ENCODE data around the gene STEEP1. TPM values are rescaled to one million over a fixed set of nuclear protein-coding genes. Genes with fewer than 3 reads are reported as not detected.
"Not testable (repeated sequence)": the region's sequence is repeated elsewhere in the genome, so short reads cannot be mapped to it uniquely, and the experiment has no call there.

The STEEP1 gene
- total RNA-seq, 1 donor from 2014 or later: 16.0 TPM

GRCh38 chrX:119539872-119540271, 25.3 kb downstream of the STEEP1 start:
- intact Hi-C loops (cut with micrococcal nuclease): no loop called here
- no peak for ATAC-seq
- DNase-seq: no peak

DNA sequence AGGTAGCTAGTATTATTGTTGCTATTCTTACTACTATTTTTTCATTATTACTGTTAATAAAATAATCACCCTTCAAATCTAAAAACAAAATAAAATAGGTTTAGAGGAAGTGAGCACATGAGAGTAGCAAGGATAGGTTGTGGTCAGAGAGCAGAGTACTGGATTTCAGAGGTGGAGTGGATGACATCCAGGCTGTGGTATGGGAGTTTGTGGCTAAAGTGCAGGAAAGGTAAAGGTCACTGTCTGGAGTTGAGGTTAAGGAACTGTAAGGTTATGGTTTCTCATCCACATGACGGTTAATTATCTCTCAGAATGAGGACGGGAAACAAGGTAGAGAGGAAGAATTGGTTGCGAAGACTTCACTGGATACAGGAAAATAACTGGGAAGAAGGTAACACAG, 27.7 kb downstream of the STEEP1 start:
- intact Hi-C loops (cut with micrococcal nuclease): no loop called here
- DNase-seq (no peak), ATAC-seq (no peak)

- no peak for ATAC-seq
- DNase-seq: no peak
- intact Hi-C loops (cut with micrococcal nuclease): no loop called here
These were observed 35.6 kb downstream of the STEEP1 start for GRCh38 chrX:119529345-119530276.

GRCh38 chrX:119523664-119524184, 41.5 kb downstream of the STEEP1 start:
- DNase-seq (no peak), ATAC-seq (no peak)
- intact Hi-C loops (cut with micrococcal nuclease): no loop called here

GRCh38 chrX:119521246-119521645, 44.0 kb downstream of the STEEP1 start:
- no peak for ATAC-seq
- intact Hi-C loops (cut with micrococcal nuclease): no loop called here

GRCh38 chrX:119518371-119518770, 46.8 kb downstream of the STEEP1 start:
- DNase-seq (no peak), ATAC-seq (no peak)
- intact Hi-C loops (cut with micrococcal nuclease): loop anchor here (10.0 kb wide), 1 partner anchor 216 kb away; no protein-coding TSS in a partner anchor

More at GRCh38 chrX:119521246-119521645, 44.0 kb downstream of the STEEP1 start:
- no peak for DNase-seq

- DNase-seq (no peak), ATAC-seq (peak; percentile 69)
- intact Hi-C loops (cut with micrococcal nuclease): loop anchor here (10.0 kb wide), 1 partner anchor 219 kb away; no protein-coding TSS in a partner anchor
These were observed 49.0 kb downstream of the STEEP1 start for GRCh38 chrX:119516157-119516702.

DNA sequence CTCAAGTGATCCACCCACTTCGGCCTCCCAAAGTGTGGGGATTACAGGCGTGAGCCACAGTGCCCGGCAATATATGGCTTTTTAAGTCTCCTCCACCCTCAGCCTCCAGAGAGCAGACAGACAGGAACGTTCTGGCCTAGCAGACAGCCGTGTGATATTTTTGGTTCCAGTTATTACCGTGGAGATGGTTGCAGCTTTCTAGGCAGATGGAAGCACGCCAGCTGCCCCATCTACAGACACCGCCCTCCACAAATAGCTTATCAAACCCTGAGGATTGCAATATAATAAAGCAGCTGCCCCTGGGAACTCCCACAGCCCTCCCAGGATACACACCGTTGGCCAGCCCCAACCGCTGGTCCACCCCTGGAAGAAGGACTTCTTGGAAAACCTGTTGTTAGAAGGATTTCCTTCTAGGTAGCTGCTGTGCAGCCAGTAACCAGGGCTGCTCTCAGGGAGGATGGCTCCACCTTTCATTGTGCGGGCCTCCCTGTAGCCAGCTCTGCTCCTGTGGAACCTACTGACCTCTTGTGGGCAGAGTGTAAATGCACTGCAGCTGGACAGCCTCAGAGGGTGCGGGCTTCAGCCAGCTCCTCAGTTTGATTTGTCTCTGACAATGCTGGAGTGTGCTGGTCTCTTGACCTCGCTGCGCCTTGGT, 52.9 kb downstream of the STEEP1 start:
- peak; percentile 98 for ATAC-seq
- peak; percentile 57 for DNase-seq

GRCh38 chrX:119507206-119507605, 58.0 kb downstream of the STEEP1 start:
- intact Hi-C loops (cut with micrococcal nuclease): no loop called here
- ATAC-seq: no peak

More for the DNA sequence above, 52.9 kb downstream of the STEEP1 start:
- intact Hi-C loops (cut with micrococcal nuclease): loop anchor here (10.0 kb wide), 1 partner anchor 223 kb away; no protein-coding TSS in a partner anchor

DNA sequence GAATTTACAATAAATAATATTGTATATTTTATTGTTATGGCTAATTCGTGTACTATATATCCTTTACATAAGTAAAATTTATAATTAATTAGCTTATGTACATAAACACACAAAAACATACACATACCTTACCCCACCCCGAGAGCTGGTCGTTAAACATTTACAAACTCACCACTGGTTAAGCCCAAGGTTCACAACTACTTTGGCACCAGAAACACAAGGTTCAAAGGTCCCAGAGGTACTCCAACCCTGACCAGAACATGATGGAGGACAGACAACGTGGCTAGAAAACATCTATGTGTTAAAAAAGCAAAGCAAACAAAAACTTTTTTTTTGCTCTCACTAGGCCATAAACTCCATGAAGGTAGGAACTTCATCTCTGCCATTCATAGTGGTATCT, 59.3 kb downstream of the STEEP1 start:
- intact Hi-C loops (cut with micrococcal nuclease): no loop called here
- no peak for DNase-seq
- ATAC-seq: no peak

More at GRCh38 chrX:119507206-119507605, 58.0 kb downstream of the STEEP1 start:
- no peak for DNase-seq

GRCh38 chrX:119505145-119505544, 60.1 kb downstream of the STEEP1 start:
- DNase-seq; ATAC-seq; intact Hi-C loops (cut with micrococcal nuclease): not testable (repeated sequence)

GRCh38 chrX:119503484-119503861, 61.7 kb downstream of the STEEP1 start:
- DNase-seq (no peak), ATAC-seq (peak; percentile 38)
- intact Hi-C loops (cut with micrococcal nuclease): no loop called here

DNA sequence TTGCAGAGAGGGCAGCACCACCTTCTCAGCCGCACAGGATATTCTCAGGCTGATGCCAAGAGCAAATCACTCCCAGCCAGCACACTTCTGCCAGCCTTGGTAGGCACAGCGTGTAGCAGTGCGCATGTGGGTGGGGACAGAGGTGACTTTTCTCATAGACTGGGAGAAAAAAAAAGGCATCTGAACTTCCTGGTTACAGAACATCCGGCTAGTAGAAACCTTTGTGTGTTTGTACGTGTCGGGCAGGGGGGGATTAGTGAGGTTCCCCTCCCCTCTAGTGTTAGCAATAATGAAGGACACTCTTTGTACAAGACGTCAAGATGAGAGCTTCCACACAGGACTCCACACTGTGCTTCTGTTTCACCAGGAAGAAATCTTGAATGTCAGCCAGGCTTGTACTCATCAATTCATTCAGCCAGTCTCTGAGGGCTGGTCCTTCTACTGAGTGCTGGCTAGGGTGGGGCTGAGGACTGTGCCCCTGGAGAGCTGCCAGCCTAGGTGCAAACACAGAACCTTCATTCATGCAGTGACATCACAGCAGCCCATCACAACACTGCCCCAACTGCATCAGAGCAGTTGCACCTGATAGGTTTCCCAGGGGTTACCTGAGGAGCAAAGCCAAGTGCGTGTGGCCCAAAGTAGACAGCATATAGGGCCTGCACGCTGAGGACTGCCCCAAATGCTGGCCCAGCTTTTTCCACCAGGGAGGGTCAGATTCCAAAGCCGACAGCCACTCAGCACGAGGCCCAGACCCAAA, 62.3 kb downstream of the STEEP1 start:
- no peak for ATAC-seq
- no peak for DNase-seq
- intact Hi-C loops (cut with micrococcal nuclease): no loop called here

DNA sequence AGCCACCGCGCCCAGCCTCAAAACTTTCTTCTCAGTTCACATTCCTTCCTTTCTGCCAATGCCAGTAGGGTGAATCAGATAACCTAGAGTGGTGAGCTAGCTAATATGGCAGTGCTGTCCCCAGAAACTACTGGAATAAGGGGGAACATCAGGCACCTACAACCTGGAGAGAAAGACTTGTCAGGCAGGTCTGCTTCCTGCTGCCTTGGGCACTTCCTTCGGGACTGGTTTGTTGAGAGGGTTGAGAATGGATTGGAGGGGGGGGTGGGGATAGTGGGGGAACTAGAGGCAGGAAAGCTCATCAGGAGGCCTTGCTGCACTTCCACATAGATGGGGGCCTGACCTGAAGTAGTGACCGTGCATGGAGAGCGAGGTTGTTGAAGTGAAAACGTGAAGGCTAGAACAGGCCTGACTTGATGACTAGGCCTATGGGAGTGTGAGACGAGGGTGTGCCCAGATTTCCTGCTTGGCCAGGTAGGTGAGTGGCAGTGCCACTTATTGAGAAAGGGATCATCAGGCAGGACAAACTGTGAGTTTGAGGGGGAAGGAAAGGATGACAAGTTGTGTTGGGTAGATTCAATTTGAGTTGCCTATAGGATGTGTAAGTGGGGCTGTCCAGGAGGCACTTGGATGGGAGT, 63.6 kb downstream of the STEEP1 start:
- no peak for ATAC-seq
- no peak for DNase-seq

DNA sequence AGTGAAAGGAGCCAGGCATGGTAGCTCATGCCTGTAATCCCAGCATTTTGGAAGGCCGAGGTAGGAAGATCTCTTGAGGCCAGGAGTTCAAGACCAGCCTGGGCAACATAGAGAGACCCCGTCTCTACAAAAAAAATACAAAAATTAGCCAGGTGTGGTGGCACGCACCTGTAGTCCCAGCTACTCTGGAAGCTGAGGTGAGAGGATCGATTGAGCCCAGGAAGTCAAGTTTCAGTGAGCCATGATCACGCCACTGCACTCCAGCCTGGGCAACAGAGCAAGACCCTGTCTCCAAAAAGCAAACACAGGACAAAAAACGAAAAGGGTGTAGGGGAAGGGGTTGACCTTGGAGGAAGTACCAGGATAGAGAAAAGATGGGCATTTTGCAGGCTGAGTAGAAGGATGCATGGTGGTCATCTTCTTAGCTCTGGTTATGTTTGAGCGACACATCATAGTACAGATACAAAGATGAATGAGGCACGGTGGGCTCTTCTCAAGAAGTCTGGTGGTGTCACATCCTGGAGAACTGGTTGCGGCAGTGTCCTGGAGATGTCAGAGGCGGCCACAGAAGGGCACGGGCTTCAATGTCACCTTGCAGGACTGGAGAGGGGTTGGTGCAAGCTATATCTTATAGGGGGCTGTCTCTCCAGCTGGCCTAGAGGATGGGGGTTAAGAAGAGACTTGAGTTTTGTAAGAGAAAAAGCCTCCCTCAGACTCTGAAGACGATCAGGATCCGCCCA, 65.0 kb downstream of the STEEP1 start:
- intact Hi-C loops (cut with micrococcal nuclease): no loop called here
- no peak for DNase-seq
- ATAC-seq: no peak

More for the DNA sequence above, 63.6 kb downstream of the STEEP1 start:
- intact Hi-C loops (cut with micrococcal nuclease): no loop called here

- ATAC-seq (no peak), DNase-seq (no peak)
- intact Hi-C loops (cut with micrococcal nuclease): no loop called here
These were observed 68.0 kb downstream of the STEEP1 start for GRCh38 chrX:119497185-119497584.

GRCh38 chrX:119495734-119496726, 69.2 kb downstream of the STEEP1 start:
- no peak for DNase-seq
- no peak for ATAC-seq
- intact Hi-C loops (cut with micrococcal nuclease): no loop called here
